HepG2 (cell line): Measurements from ENCODE around the gene SV2B. TPM values are rescaled to one million over a fixed set of nuclear protein-coding genes. Genes with fewer than 3 reads are reported as not detected.

Source experiments
- ATAC-seq: fragments of 200-7000 bp; cut with Tn5 transposase; 3 replicates; pipeline ENCODE4 v1.9.1; 2020; ENCODE audit warnings: mild to moderate bottlenecking, moderate library complexity
- BruUV-seq: library from RNA; stranded (reverse); fragments of 400-500 nt; replicated peaks from 2 replicates; lab custom pipeline; 2021; lab: Mats Ljungman, UMichigan
- CTCF ChIA-PET: fragments of 300-600 bp; formaldehyde crosslinking; extraction: SDS; loops from one replicate; lab custom pipeline; 2021; ENCODE audit warnings: low total read pairs, inconsistent platforms, low intra/inter-chr PET ratio; lab: Yijun Ruan, JAX
- POLR2A ChIA-PET: fragments of 350-600 bp; sonication (Branson Sonifier 250); formaldehyde crosslinking; loops from one replicate; lab custom pipeline; 2020; ENCODE audit warnings: antibody characterized with exemption, inconsistent platforms; lab: Yijun Ruan, JAX
- DNase-seq: peaks from one replicate; pipeline ENCODE4 v3.0.0-alpha.2; 2015; ENCODE audit warnings: low spot score
- FAIRE-seq: peaks from 3 replicates; lab custom pipeline; 2011; peaks lifted over from hg19 to GRCh38; lab: Jason Lieb, UNC
- H2AFZ ChIP-seq: one replicate; pipeline ENCODE4 v1.6.1; 2011; ENCODE audit warnings: low read length, inconsistent platforms
- H3K27ac ChIP-seq: fragments of 300-600 bp; 3 replicates; pipeline ENCODE4 v1.8.0; 2011; ENCODE audit warnings: mixed run types, mild to moderate bottlenecking, mixed read lengths, low read length, inconsistent platforms; ENCODE audit not compliant: insufficient read depth; ENCODE audit errors: extremely low read length
- H3K27me3 ChIP-seq, 2 experiments: fragments of 200-600 bp in 1 of 2; 2 replicates in 1 of 2; 3 replicates in 1 of 2; pipeline versions ENCODE4 v1.6.0 to v1.8.0; 2011; ENCODE audit warnings: low read length in 2 of 2, mild to moderate bottlenecking in 2 of 2, moderate library complexity in 2 of 2, inconsistent platforms in 1 of 2; ENCODE audit not compliant: insufficient read depth in 2 of 2, control insufficient read depth in 1 of 2
- H3K36me3 ChIP-seq, 2 experiments: fragments of 200-600 bp in 1 of 2; replicated peaks in 1 of 2; 2 replicates in 1 of 2; 3 replicates in 1 of 2; pipeline versions ENCODE4 v1.5.1 to v1.8.0; 2011; ENCODE audit warnings: low read length in 2 of 2, inconsistent platforms in 1 of 2; ENCODE audit not compliant: insufficient read depth in 2 of 2, control insufficient read depth in 1 of 2
- H3K4me1 ChIP-seq: 2 replicates; pipeline ENCODE4 v1.5.1; 2012; ENCODE audit warnings: low read length, inconsistent platforms; ENCODE audit not compliant: insufficient read depth
- H3K4me2 ChIP-seq: 2 replicates; pipeline ENCODE4 v1.6.0; 2011; ENCODE audit warnings: low read depth, low read length, inconsistent platforms
- H3K4me3 ChIP-seq, 3 experiments: fragments of 200-600 bp in 1 of 3; sonication (generic), shearing (Covaris generic) in 1 of 3; replicated peaks in 1 of 3; 2 replicates each; pipeline ENCODE4 v1.5.1; 2011 to 2016; ENCODE audit warnings: low read length in 3 of 3, inconsistent platforms in 2 of 3, low read depth in 2 of 3, mild to moderate bottlenecking in 2 of 3, control low read depth in 1 of 3, mixed read lengths in 1 of 3; ENCODE audit not compliant: insufficient read depth in 1 of 3
- H3K79me2 ChIP-seq: one replicate; pipeline ENCODE4 v1.6.1; 2011; ENCODE audit warnings: low read length, inconsistent platforms; ENCODE audit not compliant: insufficient read depth
- H3K9ac ChIP-seq: 2 replicates; pipeline ENCODE4 v1.6.0; 2011; ENCODE audit warnings: mild to moderate bottlenecking, low read depth, low read length, inconsistent platforms; ENCODE audit not compliant: insufficient read depth
- H3K9me3 ChIP-seq: 2 replicates; pipeline ENCODE4 v1.5.1; 2012; ENCODE audit warnings: mild to moderate bottlenecking, low read length
- H4K20me1 ChIP-seq: 2 replicates; pipeline ENCODE4 v1.6.0; 2011; ENCODE audit warnings: inconsistent platforms, mild to moderate bottlenecking, low read length, moderate library complexity; ENCODE audit not compliant: insufficient read depth
- AHR ChIP-seq: IDR thresholded peaks from 2 replicates; pipeline ENCODE4 v1.6.1; 2018; ENCODE audit warnings: missing genetic modification reagents, missing compliant biosample characterization
- CREB3 ChIP-seq: sonication (generic); formaldehyde crosslinking; IDR thresholded peaks from 2 replicates; pipeline ENCODE4 v1.5.0; 2020; ENCODE audit warnings: missing genetic modification reagents
- CREM ChIP-seq, 2 experiments: sonication (generic) in 1 of 2; formaldehyde crosslinking in 1 of 2; IDR thresholded peaks; 2 replicates each; pipeline versions ENCODE4 v1.4.0 to v1.6.1; 2016 to 2020; ENCODE audit warnings: antibody characterized with exemption in 1 of 2, mild to moderate bottlenecking in 1 of 2, missing genetic modification reagents in 1 of 2
- CTCF ChIP-seq: sonication (generic); formaldehyde crosslinking; IDR thresholded peaks from 2 replicates; pipeline ENCODE4 v1.5.0; 2020; ENCODE audit warnings: mild to moderate bottlenecking, missing genetic modification reagents, moderate library complexity
- ESRRA ChIP-seq: sonication (generic); formaldehyde crosslinking; IDR thresholded peaks from 2 replicates; pipeline ENCODE4 v1.5.1; 2020; ENCODE audit warnings: mild to moderate bottlenecking, low read depth, missing genetic modification reagents
- GTF3A ChIP-seq: sonication (generic); formaldehyde crosslinking; conservative IDR thresholded peaks from 2 replicates; pipeline ENCODE4 v1.4.0; 2020; ENCODE audit warnings: mild to moderate bottlenecking, missing genetic modification reagents
- JUNB ChIP-seq: sonication (generic); formaldehyde crosslinking; IDR thresholded peaks from 2 replicates; pipeline ENCODE4 v1.8.0; 2022; ENCODE audit warnings: missing genetic modification reagents, mild to moderate bottlenecking, borderline replicate concordance
- LRRFIP1 ChIP-seq: sonication (generic); formaldehyde crosslinking; conservative IDR thresholded peaks from 2 replicates; pipeline ENCODE4 v1.4.0; 2020; ENCODE audit warnings: missing genetic modification reagents
- MIER3 ChIP-seq: IDR thresholded peaks from 2 replicates; pipeline ENCODE4 v1.6.1; 2016; ENCODE audit warnings: missing compliant biosample characterization, borderline replicate concordance
- NFE2L1 ChIP-seq: sonication (generic); formaldehyde crosslinking; IDR thresholded peaks from 2 replicates; pipeline ENCODE4 v1.4.0; 2020; ENCODE audit warnings: missing genetic modification reagents, mild to moderate bottlenecking, borderline replicate concordance
- ZFP37 ChIP-seq: sonication (generic); formaldehyde crosslinking; IDR thresholded peaks from 2 replicates; pipeline ENCODE4 v1.4.0; 2020; ENCODE audit warnings: missing genetic modification reagents, borderline replicate concordance
- ZNF235 ChIP-seq: sonication (generic); formaldehyde crosslinking; IDR thresholded peaks from 2 replicates; pipeline ENCODE4 v1.8.1; 2023; ENCODE audit warnings: mild to moderate bottlenecking, missing genetic modification reagents, borderline replicate concordance
- ZNF441 ChIP-seq: sonication (generic); formaldehyde crosslinking; IDR thresholded peaks from 2 replicates; pipeline ENCODE4 v1.7.0; 2021; ENCODE audit warnings: missing genetic modification reagents, borderline replicate concordance
- WGBS: methylation state at CpG from one replicate; pipeline ENCODE4 v1.1.6; 2017; ENCODE audit warnings: low lambda C conversion rate; 5-methylcytosine and 5-hydroxymethylcytosine counted together
- in situ Hi-C: cut with HindIII; loops from 2 replicates; pipeline ENCODE4 v1.10.0; 2017; ENCODE audit warnings: low pct_unique_long_range_greater_than_20kb; ENCODE audit not compliant: extremely low pct_ligation_motif_present
- intact Hi-C: fragments of 100-400 bp; cut with micrococcal nuclease; formaldehyde crosslinking; loops from one replicate; pipeline ENCODE4 v1.10.0; 2022; ENCODE audit not compliant: unreplicated experiment
- polyA plus RNA-seq, 8 experiments: library from polyadenylated mRNA; depleted of rRNA in 3 of 8; stranded (reverse) in 7 of 8; unstranded in 1 of 8; fragments of >200 nt; fragmentation: Illumina TruSeq in 4 of 8; extraction: Trizol in 4 of 8; gene quantifications; 2 replicates each; pipeline versions ENCODE4 v1.2.1 to v1.2.3, GENCODE V29; 2011 to 2016; ENCODE audit warnings: low read depth in 4 of 8, missing spikeins in 1 of 8, mixed read lengths in 1 of 8; ENCODE audit not compliant: insufficient read depth in 1 of 8
- total RNA-seq, 5 experiments: library from RNA; depleted of rRNA; stranded (reverse); fragments of >200 nt; fragmentation: Illumina TruSeq; extraction: Trizol; gene quantifications; 2 replicates each; pipeline ENCODE4 v1.2.3, GENCODE V29; 2016; ENCODE audit warnings: low read depth in 1 of 5

The SV2B gene
- total and polyA plus RNA-seq, 2 of the 13 experiments (the other 11 are each of a cell fraction or from before 2014, with no cell fraction given) = not detected

GRCh38 chr15:91304786-91305185, 204.7 kb downstream of the SV2B start:
- H3K36me3 ChIP-seq = no peaks in the 10 kb centered on the region
- in situ Hi-C loops (loop anchor here (5.0 to 10.0 kb wide), 2 partner anchors 550 to 778 kb away; partner anchors contain the start of gene SLCO3A1), intact Hi-C loops (loop anchor here (5.0 kb wide), 1 partner anchor 403 kb away; no protein-coding TSS in a partner anchor)
- no TSS peak for BruUV-seq
- WGBS = 10% methylated on average over 6 of the region's 6 CpGs
- H3K4me1 ChIP-seq = no peaks in the 10 kb centered on the region
- no peak overlapping the region for H2AFZ ChIP-seq
- DNase-seq (no peak), FAIRE-seq (no peak), ATAC-seq (no peak)
- H3K9ac ChIP-seq = no peak overlapping the region
- no peak for TF ChIP-seq ZFP37 (CRISPR knock-in tag)
- TF ChIP-seq LRRFIP1 (CRISPR knock-in tag) = no peak
- TF ChIP-seq JUNB (CRISPR knock-in tag) = no peak
- no peak for TF ChIP-seq ESRRA (CRISPR knock-in tag)
- H3K9me3 ChIP-seq = no peaks in the 10 kb centered on the region
- CTCF ChIA-PET = interaction anchor here (1.1 kb wide), 1 partner anchor 547 kb away, joined by 5 read pairs; no protein-coding TSS in a partner anchor
- no peak overlapping the region for H3K4me3 ChIP-seq
- POLR2A ChIA-PET = no interaction called here
- no peak overlapping the region for H3K4me2 ChIP-seq
- H3K27me3 ChIP-seq = peaks cover 1 to 8% of the 10 kb centered on the region in 2 experiments; a peak in 4 of 5 replicates
- no peaks in the 10 kb centered on the region for H3K79me2 ChIP-seq
- H3K27ac ChIP-seq = no peak overlapping the region
- no peaks in the 10 kb centered on the region for H4K20me1 ChIP-seq

GRCh38 chr15:91306144-91306543, 206.1 kb downstream of the SV2B start:
- WGBS = 24% methylated on average over 6 of the region's 7 CpGs
- Histone ChIP-seq H3K79me2 (no peaks in the 10 kb centered on the region), H4K20me1 (no peaks in the 10 kb centered on the region), H2AFZ (no peak overlapping the region), H3K36me3 (no peaks in the 10 kb centered on the region), H3K4me1 (no peaks in the 10 kb centered on the region), H3K27me3 (peaks cover 1 to 8% of the 10 kb centered on the region in 2 experiments; a peak in 3 of 5 replicates), H3K9ac (no peak overlapping the region), H3K9me3 (no peaks in the 10 kb centered on the region), H3K4me3 (no peak overlapping the region), H3K4me2 (no peak overlapping the region), H3K27ac (no peak overlapping the region)
- intact Hi-C loops = no loop called here
- in situ Hi-C loops = loop anchor here (10.0 kb wide), 1 partner anchor 549 kb away; the partner anchor contains the start of gene SLCO3A1
- ChIA-PET CTCF (no interaction called here), POLR2A (no interaction called here)
- FAIRE-seq (no peak), ATAC-seq (no peak), DNase-seq (no peak)
- no TSS peak for BruUV-seq
- TF ChIP-seq ZNF441 (CRISPR knock-in tag) (no peak), MIER3 (CRISPR knock-in tag) (no peak), CREM (IDR thresholded peaks at IDR 0.05) (no peak), CREM (CRISPR knock-in tag; IDR thresholded peaks at IDR 0.05) (no peak), CTCF (no peak), NFE2L1 (CRISPR knock-in tag) (no peak), ZNF235 (no peak), AHR (CRISPR knock-in tag) (no peak), CREB3 (CRISPR knock-in tag) (no peak), GTF3A (CRISPR knock-in tag) (no peak)
